Mucosa of descending colon (tissue), 3 donors: ENCODE measurements around the gene NDUFA7. TPM values are rescaled to one million over a fixed set of nuclear protein-coding genes. Genes with fewer than 3 reads are reported as not detected.

Experiments used
- ATAC-seq: fragments of 200-7000 bp; cut with Tn5 transposase; one replicate; pipeline ENCODE4 v1.9.1; 2020; ENCODE audit warnings: mild to moderate bottlenecking, moderate library complexity
- DNase-seq, 3 donors: peaks; one replicate each; pipeline ENCODE4 v3.0.0-alpha.2; 2020
- H3K36me3 ChIP-seq: fragments of 200-600 bp; one replicate; pipeline ENCODE4 v1.8.0; 2021; ENCODE audit warnings: low read depth, mild to moderate bottlenecking
- H3K4me1 ChIP-seq: fragments of 200-600 bp; one replicate; pipeline ENCODE4 v1.8.0; 2021; ENCODE audit warnings: low read depth, mild to moderate bottlenecking
- H3K4me3 ChIP-seq: fragments of 200-600 bp; one replicate; pipeline ENCODE4 v1.8.0; 2021; ENCODE audit warnings: mild to moderate bottlenecking
- H3K9me3 ChIP-seq: fragments of 200-600 bp; one replicate; pipeline ENCODE4 v1.8.0; 2021; ENCODE audit warnings: mild to moderate bottlenecking
- intact Hi-C, 2 donors: fragments of 100-400 bp; cut with DNase I in 1 of 2; cut with micrococcal nuclease in 1 of 2; formaldehyde crosslinking; loops; one replicate each; pipeline versions ENCODE4 v1.11.0 to v1.11.1; 2022; cut with DNase I, micrococcal nuclease
- total RNA-seq, 3 donors: library from RNA; stranded (reverse); fragmentation: NEBNext Ultra II Directional in 2 of 3; extraction: Animal tissue kit (Norgen Biotek cat#: 25700) in 2 of 3; gene quantifications; one replicate each; pipeline versions ENCODE4 v1.2.1 to v1.2.4, GENCODE V29; 2021 to 2023
- TF ChIP-seq, protein P1 (sequence below): fragments of 200-600 bp; IDR thresholded peaks from one replicate; pipeline ENCODE4 v1.8.0; 2022; ENCODE audit warnings: antibody characterized with exemption, mild to moderate bottlenecking
- donor health status: DM: no; HTN: no; CAD: no; lungs with moderate emphysema.
- donor health status: DM: no; HTN: no; CAD: no.
- donor health status: DM: no; HTN: yes; CAD: no.

NDUFA7 gene
- total RNA-seq, 3 donors from 2014 or later = 35.3 to 65.9 (median 35.5) TPM

DNA sequence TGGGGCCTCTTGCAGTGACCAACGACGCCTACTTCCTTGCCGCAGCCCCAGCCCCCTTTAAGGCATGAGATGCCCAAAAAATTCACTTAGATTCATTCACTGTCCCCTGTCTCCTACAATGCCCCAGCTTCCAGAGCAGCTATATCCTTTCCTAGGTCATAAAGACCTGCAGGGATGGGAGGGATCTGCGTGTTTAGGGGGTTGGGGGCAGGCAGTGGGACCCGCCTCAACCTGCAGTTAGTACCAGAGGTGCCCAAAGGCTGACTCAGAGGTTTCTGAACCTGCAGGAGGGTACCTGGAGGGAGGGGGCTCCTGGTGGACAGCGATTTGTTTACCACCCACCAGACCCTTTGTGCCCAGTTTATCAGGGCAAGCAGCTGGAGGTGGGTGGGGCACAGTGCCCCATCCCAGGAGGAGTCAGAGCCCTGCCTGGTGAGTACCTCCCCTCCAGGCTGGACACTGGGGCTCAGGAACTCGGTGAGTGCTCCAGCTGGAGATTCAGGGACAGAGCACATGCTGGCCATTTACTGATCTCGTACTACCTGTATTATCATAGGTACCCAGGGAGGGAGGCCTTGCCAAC lies 10.2 kb upstream of the NDUFA7 start:
- intact Hi-C loops = no loop called here
- TF ChIP-seq, protein P1, sequence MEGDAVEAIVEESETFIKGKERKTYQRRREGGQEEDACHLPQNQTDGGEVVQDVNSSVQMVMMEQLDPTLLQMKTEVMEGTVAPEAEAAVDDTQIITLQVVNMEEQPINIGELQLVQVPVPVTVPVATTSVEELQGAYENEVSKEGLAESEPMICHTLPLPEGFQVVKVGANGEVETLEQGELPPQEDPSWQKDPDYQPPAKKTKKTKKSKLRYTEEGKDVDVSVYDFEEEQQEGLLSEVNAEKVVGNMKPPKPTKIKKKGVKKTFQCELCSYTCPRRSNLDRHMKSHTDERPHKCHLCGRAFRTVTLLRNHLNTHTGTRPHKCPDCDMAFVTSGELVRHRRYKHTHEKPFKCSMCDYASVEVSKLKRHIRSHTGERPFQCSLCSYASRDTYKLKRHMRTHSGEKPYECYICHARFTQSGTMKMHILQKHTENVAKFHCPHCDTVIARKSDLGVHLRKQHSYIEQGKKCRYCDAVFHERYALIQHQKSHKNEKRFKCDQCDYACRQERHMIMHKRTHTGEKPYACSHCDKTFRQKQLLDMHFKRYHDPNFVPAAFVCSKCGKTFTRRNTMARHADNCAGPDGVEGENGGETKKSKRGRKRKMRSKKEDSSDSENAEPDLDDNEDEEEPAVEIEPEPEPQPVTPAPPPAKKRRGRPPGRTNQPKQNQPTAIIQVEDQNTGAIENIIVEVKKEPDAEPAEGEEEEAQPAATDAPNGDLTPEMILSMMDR = no peak
- ATAC-seq (no peak), DNase-seq (peak in 1 of 3 donors; percentile 21)
- Histone ChIP-seq H3K36me3 (no peaks in the 10 kb centered on the region), H3K4me1 (peaks cover 11% of the 10 kb centered on the region), H3K4me3 (no peak overlapping the region), H3K9me3 (no peaks in the 10 kb centered on the region)

DNA sequence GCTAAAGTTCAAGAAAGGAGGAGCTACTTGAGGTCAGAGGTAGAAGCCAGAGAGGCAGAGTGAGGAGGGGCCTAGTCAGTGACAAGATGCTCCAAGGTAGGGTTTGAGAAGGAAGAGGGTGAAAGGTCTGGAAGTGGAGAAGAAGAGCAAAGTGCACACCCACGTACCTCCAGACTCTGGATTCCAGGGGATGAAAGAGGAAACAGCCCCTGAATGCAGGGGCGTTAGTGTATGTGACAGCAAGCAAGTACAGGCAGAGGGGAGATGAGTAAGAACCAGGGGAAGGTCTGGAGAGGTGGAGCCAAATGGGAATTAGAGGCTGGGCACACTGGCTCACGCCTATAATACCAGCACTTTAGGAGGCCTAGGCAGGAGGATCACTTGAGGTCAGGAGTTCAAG lies 8.8 kb upstream of the NDUFA7 start:
- no peak for ATAC-seq
- intact Hi-C loops = no loop called here

DNA sequence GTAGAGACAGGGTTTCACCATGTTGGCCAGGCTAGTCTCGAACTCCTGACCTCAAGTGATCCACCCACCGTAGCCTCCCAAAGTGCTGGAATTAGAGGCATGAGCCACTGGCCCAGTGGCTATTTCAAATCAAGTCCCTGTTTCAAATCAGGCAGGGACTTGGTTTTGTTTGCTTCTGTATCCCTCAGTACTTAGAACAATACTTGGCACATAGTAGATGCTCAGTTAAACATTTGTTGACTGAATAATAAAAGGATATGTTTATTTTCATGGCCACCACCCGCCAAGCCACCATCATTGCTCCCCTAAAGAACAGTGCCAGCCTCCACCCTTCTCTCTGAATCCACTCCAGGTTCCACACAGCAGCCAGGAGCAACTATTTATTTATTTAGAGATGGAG lies 4.3 kb upstream of the NDUFA7 start:
- Histone ChIP-seq H3K9me3 (no peaks in the 10 kb centered on the region), H3K4me1 (peaks cover 11% of the 10 kb centered on the region), H3K36me3 (no peaks in the 10 kb centered on the region), H3K4me3 (no peak overlapping the region)
- DNase-seq = no peak
- TF ChIP-seq, protein P1 = no peak
- intact Hi-C loops = no loop called here
- ATAC-seq = no peak

More for the DNA sequence above, 8.8 kb upstream of the NDUFA7 start:
- DNase-seq = peak in 1 of 3 donors; percentile 4
- TF ChIP-seq, protein P1 = no peak
- Histone ChIP-seq H3K4me3 (no peak overlapping the region), H3K36me3 (no peaks in the 10 kb centered on the region), H3K4me1 (peaks cover 8% of the 10 kb centered on the region), H3K9me3 (no peaks in the 10 kb centered on the region)

DNA sequence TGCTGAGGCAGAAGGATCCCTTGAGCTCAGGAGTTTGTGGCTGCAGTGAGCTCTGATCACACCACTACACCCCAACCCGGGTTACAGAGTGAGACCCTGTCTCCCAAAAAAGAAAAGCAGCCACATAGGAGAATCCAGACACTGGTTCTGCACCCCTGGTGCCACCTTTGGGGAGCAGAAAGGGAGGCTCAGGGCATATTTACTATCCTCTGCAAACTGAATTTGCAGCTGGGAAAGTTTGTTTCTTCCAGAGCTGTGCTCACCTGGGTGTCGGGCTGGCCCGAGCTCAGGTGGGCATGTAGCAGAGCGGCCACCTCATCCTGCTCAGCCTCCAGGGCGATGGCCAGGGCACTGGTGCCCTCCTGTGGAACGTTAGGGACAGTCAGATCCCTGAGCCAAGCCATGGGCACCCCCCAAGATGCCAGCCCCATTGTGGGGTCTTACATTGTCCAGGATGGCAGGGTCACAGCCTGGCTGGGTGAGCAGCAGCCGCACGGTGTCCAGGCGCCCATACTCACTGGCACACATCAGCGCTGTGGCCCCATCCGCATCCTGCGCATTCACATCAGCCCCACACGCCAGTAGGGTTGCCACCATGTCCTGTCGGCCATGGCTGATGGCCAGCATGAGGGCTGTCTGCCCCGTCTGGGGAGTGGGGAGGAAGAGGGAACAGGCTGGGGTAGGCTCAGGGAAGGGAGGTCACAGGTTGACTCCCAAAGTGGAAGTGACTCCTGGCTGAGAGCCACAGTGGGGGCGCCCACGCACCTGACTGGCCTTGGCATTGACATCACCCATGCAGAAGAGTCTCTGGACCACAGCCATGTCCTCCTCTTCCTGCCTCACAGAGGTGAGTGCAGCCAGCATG lies 3.2 kb upstream of the NDUFA7 start:
- H3K4me3 ChIP-seq = no peak overlapping the region
- ATAC-seq (no peak), DNase-seq (peak in 1 of 3 donors; percentile 58)
- peaks cover 20% of the 10 kb centered on the region for H3K4me1 ChIP-seq
- H3K9me3 ChIP-seq = no peaks in the 10 kb centered on the region
- intact Hi-C loops = no loop called here
- TF ChIP-seq, protein P1 = no peak
- no peaks in the 10 kb centered on the region for H3K36me3 ChIP-seq

DNA sequence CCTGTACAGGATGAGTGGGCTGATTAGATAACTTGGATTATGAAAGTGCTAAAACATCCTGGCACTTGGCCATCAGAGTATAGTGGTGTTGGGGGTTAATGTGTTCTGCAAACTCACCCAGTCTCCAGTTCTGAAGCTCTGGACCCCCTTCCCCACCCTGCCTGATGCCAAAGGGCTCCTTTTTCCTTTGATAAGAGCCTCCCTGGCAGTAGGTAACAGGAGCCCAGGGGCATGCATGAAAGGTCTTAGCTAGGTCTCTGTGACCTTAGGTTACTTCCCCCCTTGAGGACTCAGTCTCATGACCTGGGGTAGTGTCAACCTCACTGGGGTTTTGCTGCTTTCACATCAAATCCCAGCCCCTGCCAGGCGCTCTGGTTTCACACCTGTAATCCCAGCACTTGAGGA lies 2.6 kb upstream of the NDUFA7 start:
- no peaks in the 10 kb centered on the region for H3K9me3 ChIP-seq
- H3K4me3 ChIP-seq = no peak overlapping the region
- ATAC-seq = no peak
- peak in 1 of 3 donors; percentile 19 for DNase-seq
- intact Hi-C loops = no loop called here
- H3K4me1 ChIP-seq = peaks cover 20% of the 10 kb centered on the region
- TF ChIP-seq, protein P1 = no peak
- H3K36me3 ChIP-seq = no peaks in the 10 kb centered on the region
